WTC11 (cell line): Measurements from ENCODE around the gene CZIB. TPM values are rescaled to one million over a fixed set of nuclear protein-coding genes. Genes with fewer than 3 reads are reported as not detected.

Source experiments
- ATAC-seq: fragments of 200-7000 bp; cut with Tn5 transposase; 2 replicates; pipeline ENCODE4 v1.10.0; 2021; ENCODE audit warnings: mild to moderate bottlenecking, moderate library complexity
- CTCF ChIA-PET: fragments of 300-600 bp; sonication (Branson Sonifier 250); formaldehyde crosslinking; loops from one replicate; lab custom pipeline; 2021; ENCODE audit warnings: antibody characterized with exemption; lab: Charles Lee
- POLR2A ChIA-PET: fragments of 350-600 bp; sonication (Branson Sonifier 250); formaldehyde crosslinking; loops from one replicate; lab custom pipeline; 2021; ENCODE audit warnings: antibody characterized with exemption; lab: Charles Lee
- DNase-seq: peaks from one replicate; pipeline ENCODE4 v3.0.0; 2021; ENCODE audit warnings: low spot score
- H3K27ac Mint-ChIP-seq: 2 replicates; pipeline ENCODE4 v1.8.0; 2021; ENCODE audit warnings: mixed read lengths
- H3K27me3 Mint-ChIP-seq: 2 replicates; pipeline ENCODE4 v1.8.0; 2021; ENCODE audit warnings: low read depth, mild to moderate bottlenecking, moderate library complexity, mixed read lengths
- H3K36me3 Mint-ChIP-seq: 2 replicates; pipeline ENCODE4 v1.8.0; 2021; ENCODE audit warnings: mixed read lengths
- H3K4me1 Mint-ChIP-seq: 2 replicates; pipeline ENCODE4 v1.8.0; 2022; ENCODE audit warnings: mixed read lengths
- H3K4me3 Mint-ChIP-seq: 2 replicates; pipeline ENCODE4 v1.8.0; 2021; ENCODE audit warnings: mild to moderate bottlenecking, moderate library complexity, mixed read lengths
- H3K9me3 Mint-ChIP-seq: 2 replicates; pipeline ENCODE4 v1.8.0; 2021; ENCODE audit warnings: mixed read lengths
- GABPB1 ChIP-seq: sonication (generic); formaldehyde crosslinking; IDR thresholded peaks from 2 replicates; pipeline ENCODE4 v1.8.1; 2023; ENCODE audit warnings: mild to moderate bottlenecking, missing genetic modification reagents
- GTF2I ChIP-seq: fragments of 250-450 bp; sonication (Bioruptor Pico); conservative IDR thresholded peaks from 2 replicates; pipeline ENCODE4 v1.4.0; 2021; ENCODE audit warnings: mild to moderate bottlenecking
- OVOL2 ChIP-seq: fragments of 250-450 bp; sonication (Bioruptor Pico); IDR thresholded peaks from 2 replicates; pipeline ENCODE4 v1.9.0; 2021; ENCODE audit warnings: mild to moderate bottlenecking, borderline replicate concordance
- RORB ChIP-seq: fragments of 250-450 bp; sonication (Bioruptor Pico); IDR thresholded peaks from 2 replicates; pipeline ENCODE4 v1.9.0; 2021; ENCODE audit warnings: mild to moderate bottlenecking
- total RNA-seq: library from RNA; stranded (reverse); gene quantifications from 3 replicates; pipeline ENCODE4 v1.2.3, GENCODE V29; 2021
- TF ChIP-seq, protein P1 (sequence below): sonication (generic); formaldehyde crosslinking; IDR thresholded peaks from 2 replicates; pipeline ENCODE4 v1.8.1; 2023; ENCODE audit warnings: mild to moderate bottlenecking, missing genetic modification reagents, borderline replicate concordance
- TF ChIP-seq, protein P2 (sequence below): sonication (generic); formaldehyde crosslinking; IDR thresholded peaks from 2 replicates; pipeline ENCODE4 v1.8.1; 2022; ENCODE audit warnings: low read depth, missing genetic modification reagents, borderline replicate concordance
- TF ChIP-seq, protein P3 (sequence below): sonication (generic); formaldehyde crosslinking; IDR thresholded peaks from 2 replicates; pipeline ENCODE4 v1.8.0; 2023; ENCODE audit warnings: missing genetic modification reagents, mild to moderate bottlenecking, borderline replicate concordance
- TF ChIP-seq, protein P4 (sequence below): sonication (generic); formaldehyde crosslinking; IDR thresholded peaks from 2 replicates; pipeline ENCODE4 v1.8.1; 2023; ENCODE audit warnings: mild to moderate bottlenecking, missing genetic modification reagents
- TF ChIP-seq, protein P5 (sequence below): fragments of 250-450 bp; sonication (Bioruptor Pico); IDR thresholded peaks from 2 replicates; pipeline ENCODE4 v1.8.0; 2021; ENCODE audit warnings: mild to moderate bottlenecking
- TF ChIP-seq, protein P6 (sequence below): sonication (generic); formaldehyde crosslinking; IDR thresholded peaks from 2 replicates; pipeline ENCODE4 v1.8.1; 2022; ENCODE audit warnings: low read depth, mild to moderate bottlenecking, moderate library complexity, missing genetic modification reagents, borderline replicate concordance
- TF ChIP-seq, protein P7 (sequence below): fragments of 200-600 bp; IDR thresholded peaks from 2 replicates; pipeline ENCODE4 v1.8.0; 2022; ENCODE audit warnings: antibody characterized with exemption
- TF ChIP-seq, protein P8 (sequence below): sonication (generic); formaldehyde crosslinking; conservative IDR thresholded peaks from 2 replicates; pipeline ENCODE4 v1.8.1; 2023; ENCODE audit warnings: mild to moderate bottlenecking, low read depth, missing genetic modification reagents, moderate library complexity

Gene CZIB
- total RNA-seq, 1 experiment from 2014 or later: 41.6 TPM

DNA sequence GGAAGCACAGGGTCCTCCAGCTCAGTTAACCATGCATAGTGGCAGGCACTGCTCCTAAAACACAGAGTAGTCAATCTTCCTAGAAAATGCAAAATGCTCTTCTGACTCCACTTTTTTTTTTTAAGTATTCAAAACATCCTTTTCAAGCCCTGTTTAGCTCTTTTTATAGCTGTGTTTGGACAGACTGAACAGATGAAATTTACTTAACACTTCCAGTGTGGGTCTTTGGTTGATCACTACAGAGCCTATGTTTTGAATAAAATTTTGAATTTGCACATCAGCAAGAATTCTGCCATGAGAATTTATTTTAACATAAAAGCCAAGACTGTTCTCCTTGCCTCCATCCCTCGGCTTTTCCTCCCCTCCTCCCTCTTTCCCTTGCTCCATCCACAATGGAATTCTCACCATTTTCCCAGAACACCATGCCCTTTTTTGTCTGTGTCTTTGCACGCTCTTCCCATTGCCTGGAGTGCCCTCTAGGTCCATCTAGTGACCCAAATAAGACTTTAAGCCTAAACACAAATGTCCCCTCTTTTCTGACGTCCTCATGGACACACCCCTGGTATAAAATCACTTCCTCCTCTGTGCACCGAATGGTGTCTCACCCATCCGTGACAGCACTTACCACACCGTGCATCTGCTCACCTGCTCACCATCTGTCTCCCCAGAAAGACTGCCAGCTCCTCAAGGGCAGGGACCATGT, 47.9 kb downstream of the CZIB start (continued):
- TF ChIP-seq, protein P1, sequence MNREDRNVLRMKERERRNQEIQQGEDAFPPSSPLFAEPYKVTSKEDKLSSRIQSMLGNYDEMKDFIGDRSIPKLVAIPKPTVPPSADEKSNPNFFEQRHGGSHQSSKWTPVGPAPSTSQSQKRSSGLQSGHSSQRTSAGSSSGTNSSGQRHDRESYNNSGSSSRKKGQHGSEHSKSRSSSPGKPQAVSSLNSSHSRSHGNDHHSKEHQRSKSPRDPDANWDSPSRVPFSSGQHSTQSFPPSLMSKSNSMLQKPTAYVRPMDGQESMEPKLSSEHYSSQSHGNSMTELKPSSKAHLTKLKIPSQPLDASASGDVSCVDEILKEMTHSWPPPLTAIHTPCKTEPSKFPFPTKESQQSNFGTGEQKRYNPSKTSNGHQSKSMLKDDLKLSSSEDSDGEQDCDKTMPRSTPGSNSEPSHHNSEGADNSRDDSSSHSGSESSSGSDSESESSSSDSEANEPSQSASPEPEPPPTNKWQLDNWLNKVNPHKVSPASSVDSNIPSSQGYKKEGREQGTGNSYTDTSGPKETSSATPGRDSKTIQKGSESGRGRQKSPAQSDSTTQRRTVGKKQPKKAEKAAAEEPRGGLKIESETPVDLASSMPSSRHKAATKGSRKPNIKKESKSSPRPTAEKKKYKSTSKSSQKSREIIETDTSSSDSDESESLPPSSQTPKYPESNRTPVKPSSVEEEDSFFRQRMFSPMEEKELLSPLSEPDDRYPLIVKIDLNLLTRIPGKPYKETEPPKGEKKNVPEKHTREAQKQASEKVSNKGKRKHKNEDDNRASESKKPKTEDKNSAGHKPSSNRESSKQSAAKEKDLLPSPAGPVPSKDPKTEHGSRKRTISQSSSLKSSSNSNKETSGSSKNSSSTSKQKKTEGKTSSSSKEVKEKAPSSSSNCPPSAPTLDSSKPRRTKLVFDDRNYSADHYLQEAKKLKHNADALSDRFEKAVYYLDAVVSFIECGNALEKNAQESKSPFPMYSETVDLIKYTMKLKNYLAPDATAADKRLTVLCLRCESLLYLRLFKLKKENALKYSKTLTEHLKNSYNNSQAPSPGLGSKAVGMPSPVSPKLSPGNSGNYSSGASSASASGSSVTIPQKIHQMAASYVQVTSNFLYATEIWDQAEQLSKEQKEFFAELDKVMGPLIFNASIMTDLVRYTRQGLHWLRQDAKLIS: no peak
- no peak for TF ChIP-seq GABPB1 (CRISPR knock-in tag)
- TF ChIP-seq, protein P2, sequence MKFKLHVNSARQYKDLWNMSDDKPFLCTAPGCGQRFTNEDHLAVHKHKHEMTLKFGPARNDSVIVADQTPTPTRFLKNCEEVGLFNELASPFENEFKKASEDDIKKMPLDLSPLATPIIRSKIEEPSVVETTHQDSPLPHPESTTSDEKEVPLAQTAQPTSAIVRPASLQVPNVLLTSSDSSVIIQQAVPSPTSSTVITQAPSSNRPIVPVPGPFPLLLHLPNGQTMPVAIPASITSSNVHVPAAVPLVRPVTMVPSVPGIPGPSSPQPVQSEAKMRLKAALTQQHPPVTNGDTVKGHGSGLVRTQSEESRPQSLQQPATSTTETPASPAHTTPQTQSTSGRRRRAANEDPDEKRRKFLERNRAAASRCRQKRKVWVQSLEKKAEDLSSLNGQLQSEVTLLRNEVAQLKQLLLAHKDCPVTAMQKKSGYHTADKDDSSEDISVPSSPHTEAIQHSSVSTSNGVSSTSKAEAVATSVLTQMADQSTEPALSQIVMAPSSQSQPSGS: no peak

DNA sequence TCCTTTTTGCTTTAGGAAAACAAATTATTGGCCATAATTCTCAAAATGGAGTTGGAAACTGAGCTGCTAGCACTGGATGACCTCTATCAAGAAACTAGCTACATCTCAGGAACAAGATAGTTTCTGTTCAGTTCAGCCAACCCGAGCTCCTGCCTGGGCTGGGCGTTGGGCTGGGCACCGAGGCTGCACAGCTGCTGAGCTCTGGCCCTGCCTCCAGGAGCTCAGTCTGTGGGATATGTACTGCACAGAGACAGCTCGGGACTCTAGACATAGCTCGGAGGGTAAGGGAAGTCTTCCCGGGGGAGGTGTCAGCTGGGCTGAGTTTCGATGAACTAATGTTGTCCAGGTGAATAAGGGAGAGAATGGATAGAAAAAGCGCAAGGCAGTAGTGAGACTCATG, 53.5 kb downstream of the CZIB start:
- H3K27ac Mint-ChIP-seq: no peak overlapping the region
- no peaks in the 10 kb centered on the region for H3K36me3 Mint-ChIP-seq
- TF ChIP-seq RORB (CRISPR knock-in tag) (no peak), OVOL2 (CRISPR knock-in tag) (no peak)
- TF ChIP-seq, protein P3, sequence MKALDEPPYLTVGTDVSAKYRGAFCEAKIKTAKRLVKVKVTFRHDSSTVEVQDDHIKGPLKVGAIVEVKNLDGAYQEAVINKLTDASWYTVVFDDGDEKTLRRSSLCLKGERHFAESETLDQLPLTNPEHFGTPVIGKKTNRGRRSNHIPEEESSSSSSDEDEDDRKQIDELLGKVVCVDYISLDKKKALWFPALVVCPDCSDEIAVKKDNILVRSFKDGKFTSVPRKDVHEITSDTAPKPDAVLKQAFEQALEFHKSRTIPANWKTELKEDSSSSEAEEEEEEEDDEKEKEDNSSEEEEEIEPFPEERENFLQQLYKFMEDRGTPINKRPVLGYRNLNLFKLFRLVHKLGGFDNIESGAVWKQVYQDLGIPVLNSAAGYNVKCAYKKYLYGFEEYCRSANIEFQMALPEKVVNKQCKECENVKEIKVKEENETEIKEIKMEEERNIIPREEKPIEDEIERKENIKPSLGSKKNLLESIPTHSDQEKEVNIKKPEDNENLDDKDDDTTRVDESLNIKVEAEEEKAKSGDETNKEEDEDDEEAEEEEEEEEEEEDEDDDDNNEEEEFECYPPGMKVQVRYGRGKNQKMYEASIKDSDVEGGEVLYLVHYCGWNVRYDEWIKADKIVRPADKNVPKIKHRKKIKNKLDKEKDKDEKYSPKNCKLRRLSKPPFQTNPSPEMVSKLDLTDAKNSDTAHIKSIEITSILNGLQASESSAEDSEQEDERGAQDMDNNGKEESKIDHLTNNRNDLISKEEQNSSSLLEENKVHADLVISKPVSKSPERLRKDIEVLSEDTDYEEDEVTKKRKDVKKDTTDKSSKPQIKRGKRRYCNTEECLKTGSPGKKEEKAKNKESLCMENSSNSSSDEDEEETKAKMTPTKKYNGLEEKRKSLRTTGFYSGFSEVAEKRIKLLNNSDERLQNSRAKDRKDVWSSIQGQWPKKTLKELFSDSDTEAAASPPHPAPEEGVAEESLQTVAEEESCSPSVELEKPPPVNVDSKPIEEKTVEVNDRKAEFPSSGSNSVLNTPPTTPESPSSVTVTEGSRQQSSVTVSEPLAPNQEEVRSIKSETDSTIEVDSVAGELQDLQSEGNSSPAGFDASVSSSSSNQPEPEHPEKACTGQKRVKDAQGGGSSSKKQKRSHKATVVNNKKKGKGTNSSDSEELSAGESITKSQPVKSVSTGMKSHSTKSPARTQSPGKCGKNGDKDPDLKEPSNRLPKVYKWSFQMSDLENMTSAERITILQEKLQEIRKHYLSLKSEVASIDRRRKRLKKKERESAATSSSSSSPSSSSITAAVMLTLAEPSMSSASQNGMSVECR: no peak
- TF ChIP-seq, protein P4, sequence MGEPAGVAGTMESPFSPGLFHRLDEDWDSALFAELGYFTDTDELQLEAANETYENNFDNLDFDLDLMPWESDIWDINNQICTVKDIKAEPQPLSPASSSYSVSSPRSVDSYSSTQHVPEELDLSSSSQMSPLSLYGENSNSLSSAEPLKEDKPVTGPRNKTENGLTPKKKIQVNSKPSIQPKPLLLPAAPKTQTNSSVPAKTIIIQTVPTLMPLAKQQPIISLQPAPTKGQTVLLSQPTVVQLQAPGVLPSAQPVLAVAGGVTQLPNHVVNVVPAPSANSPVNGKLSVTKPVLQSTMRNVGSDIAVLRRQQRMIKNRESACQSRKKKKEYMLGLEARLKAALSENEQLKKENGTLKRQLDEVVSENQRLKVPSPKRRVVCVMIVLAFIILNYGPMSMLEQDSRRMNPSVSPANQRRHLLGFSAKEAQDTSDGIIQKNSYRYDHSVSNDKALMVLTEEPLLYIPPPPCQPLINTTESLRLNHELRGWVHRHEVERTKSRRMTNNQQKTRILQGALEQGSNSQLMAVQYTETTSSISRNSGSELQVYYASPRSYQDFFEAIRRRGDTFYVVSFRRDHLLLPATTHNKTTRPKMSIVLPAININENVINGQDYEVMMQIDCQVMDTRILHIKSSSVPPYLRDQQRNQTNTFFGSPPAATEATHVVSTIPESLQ (CRISPR knock-in tag): no peak
- TF ChIP-seq, protein P5, sequence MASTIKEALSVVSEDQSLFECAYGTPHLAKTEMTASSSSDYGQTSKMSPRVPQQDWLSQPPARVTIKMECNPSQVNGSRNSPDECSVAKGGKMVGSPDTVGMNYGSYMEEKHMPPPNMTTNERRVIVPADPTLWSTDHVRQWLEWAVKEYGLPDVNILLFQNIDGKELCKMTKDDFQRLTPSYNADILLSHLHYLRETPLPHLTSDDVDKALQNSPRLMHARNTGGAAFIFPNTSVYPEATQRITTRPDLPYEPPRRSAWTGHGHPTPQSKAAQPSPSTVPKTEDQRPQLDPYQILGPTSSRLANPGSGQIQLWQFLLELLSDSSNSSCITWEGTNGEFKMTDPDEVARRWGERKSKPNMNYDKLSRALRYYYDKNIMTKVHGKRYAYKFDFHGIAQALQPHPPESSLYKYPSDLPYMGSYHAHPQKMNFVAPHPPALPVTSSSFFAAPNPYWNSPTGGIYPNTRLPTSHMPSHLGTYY (CRISPR knock-in tag): no peak
- DNase-seq (no peak), ATAC-seq (no peak)
- H3K4me3 Mint-ChIP-seq: no peak overlapping the region
- H3K4me1 Mint-ChIP-seq: peaks cover 26% of the 10 kb centered on the region
- no peaks in the 10 kb centered on the region; the same call in none of the 2 replicates for H3K27me3 Mint-ChIP-seq
- CTCF ChIA-PET: interaction anchor here (1.8 kb wide), 2 partner anchors 15 to 79 kb away, joined by 7 read pairs; no protein-coding TSS in a partner anchor
- POLR2A ChIA-PET: no interaction called here
- no peaks in the 10 kb centered on the region for H3K9me3 Mint-ChIP-seq

DNA sequence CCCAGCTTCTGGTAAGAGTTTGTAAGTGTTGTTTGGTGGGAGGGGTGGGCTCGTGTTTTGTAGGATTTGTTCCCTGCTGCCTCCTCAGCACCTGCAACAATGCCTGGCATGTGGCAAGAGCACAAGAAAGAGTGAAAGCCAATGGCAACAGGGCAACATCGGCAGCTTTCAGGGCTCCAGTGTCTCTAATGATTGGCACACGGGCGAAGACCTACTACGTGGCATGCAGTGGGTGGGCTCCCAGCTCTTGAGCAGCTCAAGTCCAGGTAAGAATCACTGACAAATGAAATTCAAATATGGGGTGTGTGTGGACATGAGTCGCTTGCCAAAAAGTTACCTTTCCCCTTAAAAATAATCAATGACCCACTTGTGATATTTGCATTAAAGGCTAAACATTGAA, 54.1 kb downstream of the CZIB start:
- DNase-seq: no peak
- Mint-ChIP-seq H3K27me3 (no peaks in the 10 kb centered on the region; the same call in none of the 2 replicates), H3K27ac (no peak overlapping the region), H3K36me3 (no peaks in the 10 kb centered on the region), H3K4me1 (peaks cover 26% of the 10 kb centered on the region), H3K4me3 (no peak overlapping the region), H3K9me3 (no peaks in the 10 kb centered on the region)
- ChIA-PET CTCF (interaction anchor here (1.8 kb wide), 2 partner anchors 16 to 78 kb away, joined by 7 read pairs; no protein-coding TSS in a partner anchor), POLR2A (no interaction called here)
- ATAC-seq: no peak
- no peak for TF ChIP-seq GTF2I
- TF ChIP-seq, protein P6, sequence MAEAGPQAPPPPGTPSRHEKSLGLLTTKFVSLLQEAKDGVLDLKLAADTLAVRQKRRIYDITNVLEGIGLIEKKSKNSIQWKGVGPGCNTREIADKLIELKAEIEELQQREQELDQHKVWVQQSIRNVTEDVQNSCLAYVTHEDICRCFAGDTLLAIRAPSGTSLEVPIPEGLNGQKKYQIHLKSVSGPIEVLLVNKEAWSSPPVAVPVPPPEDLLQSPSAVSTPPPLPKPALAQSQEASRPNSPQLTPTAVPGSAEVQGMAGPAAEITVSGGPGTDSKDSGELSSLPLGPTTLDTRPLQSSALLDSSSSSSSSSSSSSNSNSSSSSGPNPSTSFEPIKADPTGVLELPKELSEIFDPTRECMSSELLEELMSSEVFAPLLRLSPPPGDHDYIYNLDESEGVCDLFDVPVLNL (CRISPR knock-in tag): no peak
- TF ChIP-seq, protein P7, sequence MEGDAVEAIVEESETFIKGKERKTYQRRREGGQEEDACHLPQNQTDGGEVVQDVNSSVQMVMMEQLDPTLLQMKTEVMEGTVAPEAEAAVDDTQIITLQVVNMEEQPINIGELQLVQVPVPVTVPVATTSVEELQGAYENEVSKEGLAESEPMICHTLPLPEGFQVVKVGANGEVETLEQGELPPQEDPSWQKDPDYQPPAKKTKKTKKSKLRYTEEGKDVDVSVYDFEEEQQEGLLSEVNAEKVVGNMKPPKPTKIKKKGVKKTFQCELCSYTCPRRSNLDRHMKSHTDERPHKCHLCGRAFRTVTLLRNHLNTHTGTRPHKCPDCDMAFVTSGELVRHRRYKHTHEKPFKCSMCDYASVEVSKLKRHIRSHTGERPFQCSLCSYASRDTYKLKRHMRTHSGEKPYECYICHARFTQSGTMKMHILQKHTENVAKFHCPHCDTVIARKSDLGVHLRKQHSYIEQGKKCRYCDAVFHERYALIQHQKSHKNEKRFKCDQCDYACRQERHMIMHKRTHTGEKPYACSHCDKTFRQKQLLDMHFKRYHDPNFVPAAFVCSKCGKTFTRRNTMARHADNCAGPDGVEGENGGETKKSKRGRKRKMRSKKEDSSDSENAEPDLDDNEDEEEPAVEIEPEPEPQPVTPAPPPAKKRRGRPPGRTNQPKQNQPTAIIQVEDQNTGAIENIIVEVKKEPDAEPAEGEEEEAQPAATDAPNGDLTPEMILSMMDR: no peak
- TF ChIP-seq, protein P8, sequence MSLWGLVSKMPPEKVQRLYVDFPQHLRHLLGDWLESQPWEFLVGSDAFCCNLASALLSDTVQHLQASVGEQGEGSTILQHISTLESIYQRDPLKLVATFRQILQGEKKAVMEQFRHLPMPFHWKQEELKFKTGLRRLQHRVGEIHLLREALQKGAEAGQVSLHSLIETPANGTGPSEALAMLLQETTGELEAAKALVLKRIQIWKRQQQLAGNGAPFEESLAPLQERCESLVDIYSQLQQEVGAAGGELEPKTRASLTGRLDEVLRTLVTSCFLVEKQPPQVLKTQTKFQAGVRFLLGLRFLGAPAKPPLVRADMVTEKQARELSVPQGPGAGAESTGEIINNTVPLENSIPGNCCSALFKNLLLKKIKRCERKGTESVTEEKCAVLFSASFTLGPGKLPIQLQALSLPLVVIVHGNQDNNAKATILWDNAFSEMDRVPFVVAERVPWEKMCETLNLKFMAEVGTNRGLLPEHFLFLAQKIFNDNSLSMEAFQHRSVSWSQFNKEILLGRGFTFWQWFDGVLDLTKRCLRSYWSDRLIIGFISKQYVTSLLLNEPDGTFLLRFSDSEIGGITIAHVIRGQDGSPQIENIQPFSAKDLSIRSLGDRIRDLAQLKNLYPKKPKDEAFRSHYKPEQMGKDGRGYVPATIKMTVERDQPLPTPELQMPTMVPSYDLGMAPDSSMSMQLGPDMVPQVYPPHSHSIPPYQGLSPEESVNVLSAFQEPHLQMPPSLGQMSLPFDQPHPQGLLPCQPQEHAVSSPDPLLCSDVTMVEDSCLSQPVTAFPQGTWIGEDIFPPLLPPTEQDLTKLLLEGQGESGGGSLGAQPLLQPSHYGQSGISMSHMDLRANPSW (CRISPR knock-in tag): no peak
